ENCODE results near the gene LPO. TPM values are rescaled to one million over a fixed set of nuclear protein-coding genes. Genes with fewer than 3 reads are reported as not detected.

Gene LPO
- total and polyA plus RNA-seq, 2 donors (not counting 1 experiment from before 2014, with no cell fraction given): not detected

GRCh38 chr17:58262149-58262548 lies 23.8 kb downstream of the LPO start:
- Histone ChIP-seq H3K27ac (ENCODE audit: insufficient read depth, low read length) (no peak overlapping the region), H3K4me2 (ENCODE audit: extremely low read depth, insufficient read depth, low read length) (no peak overlapping the region)
- no peak for DNase-seq (ENCODE audit: low read depth in 2 of 2)

DNA sequence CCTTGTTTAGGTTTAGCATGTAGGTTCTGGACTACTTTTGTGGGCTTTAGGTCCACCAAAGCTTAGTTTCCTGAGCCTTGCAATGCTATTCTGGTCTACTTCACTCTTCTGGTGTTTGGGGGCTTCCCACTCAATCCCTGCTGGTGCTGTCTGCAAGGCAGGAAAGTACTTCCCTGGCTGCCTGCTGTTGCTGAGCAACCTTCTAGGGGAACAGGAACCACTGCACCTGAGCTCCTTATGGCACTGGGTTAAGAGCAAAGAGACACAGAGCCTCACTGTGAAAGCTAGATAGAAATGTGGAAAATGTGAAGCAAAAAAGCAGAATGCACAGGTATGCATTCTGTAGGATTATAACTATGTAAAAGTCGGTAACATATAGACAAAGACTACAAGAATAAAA lies 25.4 kb downstream of the LPO start:
- no peak overlapping the region for H2AFZ ChIP-seq (ENCODE audit: low read length)
- TF ChIP-seq, protein P1, sequence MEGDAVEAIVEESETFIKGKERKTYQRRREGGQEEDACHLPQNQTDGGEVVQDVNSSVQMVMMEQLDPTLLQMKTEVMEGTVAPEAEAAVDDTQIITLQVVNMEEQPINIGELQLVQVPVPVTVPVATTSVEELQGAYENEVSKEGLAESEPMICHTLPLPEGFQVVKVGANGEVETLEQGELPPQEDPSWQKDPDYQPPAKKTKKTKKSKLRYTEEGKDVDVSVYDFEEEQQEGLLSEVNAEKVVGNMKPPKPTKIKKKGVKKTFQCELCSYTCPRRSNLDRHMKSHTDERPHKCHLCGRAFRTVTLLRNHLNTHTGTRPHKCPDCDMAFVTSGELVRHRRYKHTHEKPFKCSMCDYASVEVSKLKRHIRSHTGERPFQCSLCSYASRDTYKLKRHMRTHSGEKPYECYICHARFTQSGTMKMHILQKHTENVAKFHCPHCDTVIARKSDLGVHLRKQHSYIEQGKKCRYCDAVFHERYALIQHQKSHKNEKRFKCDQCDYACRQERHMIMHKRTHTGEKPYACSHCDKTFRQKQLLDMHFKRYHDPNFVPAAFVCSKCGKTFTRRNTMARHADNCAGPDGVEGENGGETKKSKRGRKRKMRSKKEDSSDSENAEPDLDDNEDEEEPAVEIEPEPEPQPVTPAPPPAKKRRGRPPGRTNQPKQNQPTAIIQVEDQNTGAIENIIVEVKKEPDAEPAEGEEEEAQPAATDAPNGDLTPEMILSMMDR (conservative IDR thresholded peaks at IDR 0.05 in 1 of 2, IDR thresholded peaks at IDR 0.05 in 1 of 2; ENCODE audit: low read depth in 1 of 2, low read length in 2 of 2): no peak
- no peak for TF ChIP-seq EZH2 (IDR thresholded peaks at IDR 0.05; ENCODE audit: low read length, missing control alignments)
- peaks cover 2% of the 10 kb centered on the region for H3K27me3 ChIP-seq (ENCODE audit: control insufficient read depth, insufficient read depth, low read length)
- no peaks in the 10 kb centered on the region for H3K79me2 ChIP-seq (ENCODE audit: control insufficient read depth, insufficient read depth, low read length)
- H3K27ac ChIP-seq (ENCODE audit: insufficient read depth, low read length): no peak overlapping the region
- no peak overlapping the region for H3K9ac ChIP-seq (ENCODE audit: insufficient read depth, low read length)
- no peak overlapping the region for H3K4me2 ChIP-seq (ENCODE audit: extremely low read depth, insufficient read depth, low read length)
- no peak overlapping the region for H3K4me3 ChIP-seq (replicated peaks in 1 of 4; ENCODE audit: control extremely low read depth in 1 of 4, insufficient read depth in 1 of 4, low read depth in 3 of 4, low read length in 4 of 4)
- H3K9me3 ChIP-seq (ENCODE audit: control insufficient read depth, insufficient read depth, low read depth, low read length): no peaks in the 10 kb centered on the region
- no peak for DNase-seq (ENCODE audit: low read depth in 2 of 2)
- no peaks in the 10 kb centered on the region for H3K4me1 ChIP-seq (ENCODE audit: control insufficient read depth, extremely low read depth, insufficient read depth, low read length)
- no peaks in the 10 kb centered on the region for H3K36me3 ChIP-seq (ENCODE audit: control insufficient read depth, insufficient read depth, low read length)
- no peaks in the 10 kb centered on the region for H4K20me1 ChIP-seq (ENCODE audit: control insufficient read depth, extremely low read depth, insufficient read depth, low read length)

More at GRCh38 chr17:58262149-58262548, 23.8 kb downstream of the LPO start:
- peaks cover 2% of the 10 kb centered on the region for H3K27me3 ChIP-seq (ENCODE audit: control insufficient read depth, insufficient read depth, low read length)
- no peak overlapping the region for H2AFZ ChIP-seq (ENCODE audit: low read length)
- H4K20me1 ChIP-seq (ENCODE audit: control insufficient read depth, extremely low read depth, insufficient read depth, low read length): no peaks in the 10 kb centered on the region
- no peaks in the 10 kb centered on the region for H3K79me2 ChIP-seq (ENCODE audit: control insufficient read depth, insufficient read depth, low read length)
- H3K4me3 ChIP-seq (replicated peaks in 1 of 4; ENCODE audit: control extremely low read depth in 1 of 4, insufficient read depth in 1 of 4, low read depth in 3 of 4, low read length in 4 of 4): no peak overlapping the region
- no peaks in the 10 kb centered on the region for H3K4me1 ChIP-seq (ENCODE audit: control insufficient read depth, extremely low read depth, insufficient read depth, low read length)
- no peaks in the 10 kb centered on the region for H3K9me3 ChIP-seq (ENCODE audit: control insufficient read depth, insufficient read depth, low read depth, low read length)
- TF ChIP-seq, protein P1 (conservative IDR thresholded peaks at IDR 0.05 in 1 of 2, IDR thresholded peaks at IDR 0.05 in 1 of 2; ENCODE audit: low read depth in 1 of 2, low read length in 2 of 2): no peak
- TF ChIP-seq EZH2 (IDR thresholded peaks at IDR 0.05; ENCODE audit: low read length, missing control alignments): no peak
- H3K36me3 ChIP-seq (ENCODE audit: control insufficient read depth, insufficient read depth, low read length): no peaks in the 10 kb centered on the region
- H3K9ac ChIP-seq (ENCODE audit: insufficient read depth, low read length): no peak overlapping the region

DNA sequence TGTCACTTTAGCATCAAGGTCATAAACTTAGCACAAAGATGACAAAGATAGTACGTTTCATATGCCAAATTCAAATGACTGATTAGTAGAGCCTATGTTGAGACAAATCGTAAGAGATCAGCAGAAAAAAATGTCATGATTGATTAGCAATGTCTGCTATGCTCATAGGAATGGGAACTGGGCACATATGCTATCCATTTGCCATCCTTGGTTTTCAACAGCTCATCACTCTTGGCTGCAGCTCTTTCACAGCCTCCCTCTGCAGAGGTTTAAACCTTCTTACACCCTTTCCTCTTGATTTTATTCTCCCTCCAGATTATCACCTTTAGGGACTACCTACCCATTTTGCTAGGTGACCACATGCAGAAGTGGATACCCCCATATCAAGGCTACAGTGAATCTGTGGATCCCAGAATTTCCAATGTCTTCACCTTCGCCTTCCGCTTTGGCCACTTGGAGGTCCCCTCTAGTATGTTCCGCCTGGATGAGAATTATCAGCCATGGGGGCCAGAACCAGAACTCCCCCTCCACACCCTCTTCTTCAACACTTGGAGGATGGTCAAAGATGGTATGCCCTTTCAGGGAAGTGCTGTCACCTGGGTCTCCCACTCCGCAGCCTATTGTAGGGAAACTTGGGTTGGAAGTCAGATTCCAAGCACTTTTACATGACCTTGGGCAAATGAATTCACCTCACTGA lies 26.2 kb downstream of the LPO start:
- Histone ChIP-seq H3K27ac (ENCODE audit: insufficient read depth, low read length) (no peak overlapping the region), H3K4me2 (ENCODE audit: extremely low read depth, insufficient read depth, low read length) (no peak overlapping the region), H3K4me3 (replicated peaks in 1 of 4; ENCODE audit: control extremely low read depth in 1 of 4, insufficient read depth in 1 of 4, low read depth in 3 of 4, low read length in 4 of 4) (no peak overlapping the region), H3K9me3 (ENCODE audit: control insufficient read depth, insufficient read depth, low read depth, low read length) (no peaks in the 10 kb centered on the region), H3K36me3 (ENCODE audit: control insufficient read depth, insufficient read depth, low read length) (no peaks in the 10 kb centered on the region), H3K79me2 (ENCODE audit: control insufficient read depth, insufficient read depth, low read length) (no peaks in the 10 kb centered on the region), H4K20me1 (ENCODE audit: control insufficient read depth, extremely low read depth, insufficient read depth, low read length) (no peaks in the 10 kb centered on the region), H3K27me3 (ENCODE audit: control insufficient read depth, insufficient read depth, low read length) (peaks cover 2% of the 10 kb centered on the region), H3K9ac (ENCODE audit: insufficient read depth, low read length) (no peak overlapping the region), H2AFZ (ENCODE audit: low read length) (no peak overlapping the region), H3K4me1 (ENCODE audit: control insufficient read depth, extremely low read depth, insufficient read depth, low read length) (no peaks in the 10 kb centered on the region)
- TF ChIP-seq, protein P1 (conservative IDR thresholded peaks at IDR 0.05 in 1 of 2, IDR thresholded peaks at IDR 0.05 in 1 of 2; ENCODE audit: low read depth in 1 of 2, low read length in 2 of 2): no peak
- TF ChIP-seq EZH2 (IDR thresholded peaks at IDR 0.05; ENCODE audit: low read length, missing control alignments): no peak
- no peak for DNase-seq (ENCODE audit: low read depth in 2 of 2)
